ENCODE measurements around the gene MIOX. TPM values are rescaled to one million over a fixed set of nuclear protein-coding genes. Genes with fewer than 3 reads are reported as not detected.

MIOX gene
- total RNA-seq, 1 experiment from 2014 or later: 1.4 TPM

DNA sequence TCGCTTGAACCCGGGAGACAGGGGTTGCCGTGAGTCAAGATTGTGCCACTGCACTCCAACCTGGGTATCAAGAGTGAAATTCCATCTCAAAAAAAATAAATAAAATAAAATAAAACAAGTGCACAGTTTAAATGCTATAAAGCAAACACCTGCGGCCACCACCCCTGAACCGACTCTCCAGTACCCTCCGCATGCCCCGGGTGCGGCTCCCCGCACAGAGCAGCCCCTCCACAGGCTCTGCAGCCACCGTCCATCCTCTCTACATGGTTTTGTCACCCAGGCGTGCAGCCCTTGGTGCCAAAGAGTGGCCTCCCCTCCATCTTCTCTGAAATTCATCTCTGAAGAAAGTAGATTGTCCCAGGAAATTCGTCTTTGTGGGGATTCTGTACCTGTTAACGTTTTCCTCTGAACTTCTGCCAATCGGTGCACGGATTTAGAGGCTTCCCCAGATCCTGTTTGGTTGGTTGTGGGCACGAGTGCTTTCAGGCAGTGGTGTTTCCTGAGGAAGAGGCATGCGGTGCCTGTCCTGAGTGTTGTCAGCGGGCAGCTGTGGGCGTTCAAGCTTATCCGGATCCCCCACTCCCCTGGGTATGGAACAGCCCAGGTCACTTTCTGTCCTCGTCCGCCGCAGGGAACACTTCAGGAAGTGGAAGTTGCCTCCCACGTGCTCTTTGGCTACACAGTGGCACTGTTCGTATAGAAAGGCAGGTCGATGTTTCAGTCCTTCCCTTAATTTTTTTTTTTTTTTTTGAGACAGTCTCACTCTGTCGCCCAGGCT, 4.1 kb downstream of the MIOX start:
- Histone ChIP-seq H2BK120ac (ENCODE audit: low read depth, low read length, poor library complexity, severe bottlenecking) (no peak overlapping the region), H2BK12ac (ENCODE audit: insufficient read length, low read depth, low read length) (no peak overlapping the region), H3K56ac (ENCODE audit: insufficient read length, low read depth, low read length) (no peak overlapping the region), H3K4me1 (ENCODE audit: insufficient read depth, low read length) (no peaks in the 10 kb centered on the region), H3T11ph (ENCODE audit: low read length) (no peak overlapping the region), H4K20me1 (ENCODE audit: control insufficient read depth, insufficient read depth, insufficient read length) (no peaks in the 10 kb centered on the region), H3K23ac (ENCODE audit: insufficient read length, low read depth, low read length) (no peak overlapping the region), H3K18ac (ENCODE audit: insufficient read length, low read depth, low read length) (no peak overlapping the region), H2BK15ac (ENCODE audit: low read depth, low read length) (no peak overlapping the region), H3K27me3 (ENCODE audit: insufficient read depth, low read length) (no peaks in the 10 kb centered on the region), H3K4me2 (ENCODE audit: insufficient read depth, insufficient read length, low read length) (no peak overlapping the region), H3K9ac (ENCODE audit: extremely low read depth, insufficient read length, low read length) (no peak overlapping the region), H2AK5ac (ENCODE audit: insufficient read length, low read length) (no peak overlapping the region), H3K14ac (ENCODE audit: insufficient read depth, low read length) (no peak overlapping the region), H2BK5ac (ENCODE audit: insufficient read length, low read length) (no peak overlapping the region), H2AFZ (ENCODE audit: low read length) (no peak overlapping the region), H4K8ac (replicated peaks; ENCODE audit: insufficient read length, low read depth, low read length) (no peak overlapping the region), H4K91ac (ENCODE audit: insufficient read length, low read depth, low read length) (no peak overlapping the region), H3K23me2 (ENCODE audit: insufficient read length, low read depth, low read length, poor library complexity, severe bottlenecking) (no peaks in the 10 kb centered on the region), H3K4ac (ENCODE audit: low read depth, low read length) (no peak overlapping the region), H3K27ac (ENCODE audit: insufficient read length, low read depth, low read length) (no peak overlapping the region), H4K5ac (ENCODE audit: insufficient read length, low read depth, low read length) (no peak overlapping the region), H3K9me3 (ENCODE audit: control insufficient read depth, low read depth, low read length) (no peaks in the 10 kb centered on the region), H3K79me2 (ENCODE audit: insufficient read depth, low read length) (no peaks in the 10 kb centered on the region), H2BK20ac (ENCODE audit: low read depth, low read length, poor library complexity, severe bottlenecking) (no peak overlapping the region), H3K79me1 (ENCODE audit: insufficient read depth, low read depth, low read length, poor library complexity, severe bottlenecking) (no peaks in the 10 kb centered on the region)
- no peak for TF ChIP-seq CTCF (conservative IDR thresholded peaks at IDR 0.05)
- Mint-ChIP-seq H3K27me3 (ENCODE audit: low read depth) (peaks cover 12% of the 10 kb centered on the region), H3K27ac (no peak overlapping the region), H3K36me3 (ENCODE audit: insufficient read depth in 1 of 3, low read depth in 3 of 3) (no peaks in the 10 kb centered on the region), H3K9me3 (peaks cover 0 to 3% of the 10 kb centered on the region in 2 experiments; a peak in 2 of 5 replicates), H3K4me3 (no peak overlapping the region), H3K4me1 (peaks cover 3 to 6% of the 10 kb centered on the region in 2 experiments; a peak in 2 of 4 replicates)
- DNase-seq: no peak
- WGBS (ENCODE audit: extremely low coverage, insufficient read length, low lambda C conversion rate): no CpG with 5 or more reads among the region's 27 CpGs

Measured in H9 (cell line).